Nephron progenitor cell (in vitro differentiated cells): ENCODE data around the gene ZNF428.

Experiments
- DNase-seq: peaks from one replicate; pipeline ENCODE4 v3.0.0; 2021
- H3K27ac Mint-ChIP-seq: 2 replicates; pipeline ENCODE4 v1.8.0; 2021; ENCODE audit warnings: mild to moderate bottlenecking, moderate library complexity, mixed read lengths
- H3K27me3 Mint-ChIP-seq: 2 replicates; pipeline ENCODE4 v1.8.0; 2021; ENCODE audit warnings: mild to moderate bottlenecking, low read depth, mixed read lengths; ENCODE audit not compliant: poor library complexity
- H3K36me3 Mint-ChIP-seq: 2 replicates; pipeline ENCODE4 v1.8.0; 2021; ENCODE audit warnings: low read depth, mixed read lengths
- H3K4me1 Mint-ChIP-seq: 2 replicates; pipeline ENCODE4 v1.8.0; 2021; ENCODE audit warnings: mixed read lengths
- H3K4me3 Mint-ChIP-seq: 2 replicates; pipeline ENCODE4 v1.8.0; 2021; ENCODE audit warnings: mild to moderate bottlenecking, moderate library complexity, mixed read lengths
- H3K9me3 Mint-ChIP-seq: 2 replicates; pipeline ENCODE4 v1.8.0; 2021; ENCODE audit warnings: mild to moderate bottlenecking, moderate library complexity, mixed read lengths
- CTCF ChIP-seq: fragments of 200-600 bp; sonication (generic); IDR thresholded peaks from 2 replicates; pipeline ENCODE4 v1.5.0; 2021; ENCODE audit warnings: antibody characterized with exemption

ZNF428 gene

GRCh38 chr19:43619262-43620060, at the start of gene ZNF428:
ZNF428 (minus strand) TSS chr19:43619629; CDS start chr19:43614304, 5,325 bp downstream.
- TF ChIP-seq CTCF = no peak
- H3K9me3 Mint-ChIP-seq = no peaks in the 10 kb centered on the region
- H3K27ac Mint-ChIP-seq = peak within 1 kb of the TSS; percentile 100
- peaks cover 30% of the 10 kb centered on the region for H3K36me3 Mint-ChIP-seq
- H3K4me3 Mint-ChIP-seq = peak within 1 kb of the TSS; percentile 89
- H3K27me3 Mint-ChIP-seq = no peaks in the 10 kb centered on the region
- DNase-seq = peak; percentile 88
- peaks cover 52% of the 10 kb centered on the region for H3K4me1 Mint-ChIP-seq

GRCh38 chr19:43668406-43669109, 49.1 kb upstream of the ZNF428 start:
- H3K27ac Mint-ChIP-seq = no peak overlapping the region
- peak overlapping the region; percentile 92 for H3K4me3 Mint-ChIP-seq
- H3K4me1 Mint-ChIP-seq = peaks cover 23% of the 10 kb centered on the region
- peaks cover 7% of the 10 kb centered on the region for H3K9me3 Mint-ChIP-seq
- peaks cover 53% of the 10 kb centered on the region for H3K27me3 Mint-ChIP-seq
- TF ChIP-seq CTCF = no peak
- peaks cover 31% of the 10 kb centered on the region for H3K36me3 Mint-ChIP-seq
- peak; percentile 99 for DNase-seq

- peak overlapping the region; percentile 81 for H3K27ac Mint-ChIP-seq
- peak overlapping the region; percentile 92 for H3K4me3 Mint-ChIP-seq
- H3K27me3 Mint-ChIP-seq = peaks cover 49% of the 10 kb centered on the region
- no peak for DNase-seq
- peaks cover 8% of the 10 kb centered on the region for H3K9me3 Mint-ChIP-seq
- H3K36me3 Mint-ChIP-seq = peaks cover 37% of the 10 kb centered on the region
- H3K4me1 Mint-ChIP-seq = peaks cover 23% of the 10 kb centered on the region
- TF ChIP-seq CTCF = no peak
These were observed 48.5 kb upstream of the ZNF428 start for GRCh38 chr19:43667876-43668405.

- no peak overlapping the region for H3K27ac Mint-ChIP-seq
- peaks cover 10% of the 10 kb centered on the region for H3K9me3 Mint-ChIP-seq
- no peak for TF ChIP-seq CTCF
- peaks cover 46% of the 10 kb centered on the region for H3K27me3 Mint-ChIP-seq
- H3K36me3 Mint-ChIP-seq = peaks cover 43% of the 10 kb centered on the region
- H3K4me1 Mint-ChIP-seq = peaks cover 29% of the 10 kb centered on the region
- peak; percentile 5 for DNase-seq
- peak overlapping the region; percentile 92 for H3K4me3 Mint-ChIP-seq
These were observed 47.9 kb upstream of the ZNF428 start for GRCh38 chr19:43667126-43667875.

GRCh38 chr19:43664018-43664417, 44.6 kb upstream of the ZNF428 start:
- Mint-ChIP-seq H3K27ac (peak overlapping the region; percentile 77), H3K4me3 (no peak overlapping the region), H3K36me3 (peaks cover 74% of the 10 kb centered on the region), H3K9me3 (peaks cover 24% of the 10 kb centered on the region), H3K27me3 (peaks cover 17% of the 10 kb centered on the region), H3K4me1 (peaks cover 20% of the 10 kb centered on the region)
- TF ChIP-seq CTCF = no peak
- no peak for DNase-seq
